CD4-positive, alpha-beta T cell treated with Interleukin-4 for 4 hours (primary cell): ENCODE data around the gene MST1.

Source experiments
- DNase-seq: peaks from one replicate; pipeline ENCODE4 v3.0.0-alpha.2; 2020

Gene MST1

DNA sequence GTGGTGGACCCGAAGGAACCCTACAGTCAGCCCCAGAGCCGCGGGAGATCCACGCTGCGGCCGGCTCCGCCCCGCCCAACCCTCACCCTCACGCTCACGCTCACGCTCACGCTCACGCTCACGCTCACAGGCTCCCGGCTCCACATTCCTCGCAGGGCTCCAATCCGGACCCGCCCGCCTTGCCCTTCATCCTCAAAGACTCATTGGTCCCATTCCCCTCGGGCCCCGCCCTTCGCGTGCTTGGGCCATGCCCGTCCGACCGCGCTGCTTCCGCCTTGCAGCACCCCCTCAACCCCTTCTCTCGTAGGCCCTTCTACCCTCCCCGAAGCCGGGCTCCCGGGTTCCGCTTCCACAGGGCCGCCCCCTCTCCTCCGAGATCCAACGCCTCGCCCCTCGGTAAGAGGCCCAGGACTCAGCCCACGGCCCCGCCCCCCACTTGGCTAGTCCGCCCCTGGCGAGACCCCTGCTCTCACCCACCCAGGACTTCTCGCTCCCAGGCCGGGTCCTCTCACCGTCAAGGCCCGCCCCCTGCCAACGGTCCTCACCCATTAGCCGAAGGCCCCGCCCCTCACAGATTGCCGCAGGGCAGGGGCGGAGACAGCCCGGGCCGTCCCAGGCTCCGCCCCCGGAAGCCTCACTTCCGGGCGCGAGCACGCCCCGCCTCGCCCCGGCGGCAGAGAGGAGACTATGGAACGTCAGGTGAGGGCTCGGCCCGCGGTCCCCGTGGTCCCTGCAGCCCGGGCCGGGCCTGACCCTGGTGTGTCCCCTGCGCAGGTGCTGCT, 15.4 kb downstream of the MST1 start, which contains the start of gene APEH:
TSS of gene APEH (plus strand) at position 637 of the 782 bp plus-strand sequence. CDS start at position 688, 51 bp downstream.
- DNase-seq = peak; percentile 98

DNA sequence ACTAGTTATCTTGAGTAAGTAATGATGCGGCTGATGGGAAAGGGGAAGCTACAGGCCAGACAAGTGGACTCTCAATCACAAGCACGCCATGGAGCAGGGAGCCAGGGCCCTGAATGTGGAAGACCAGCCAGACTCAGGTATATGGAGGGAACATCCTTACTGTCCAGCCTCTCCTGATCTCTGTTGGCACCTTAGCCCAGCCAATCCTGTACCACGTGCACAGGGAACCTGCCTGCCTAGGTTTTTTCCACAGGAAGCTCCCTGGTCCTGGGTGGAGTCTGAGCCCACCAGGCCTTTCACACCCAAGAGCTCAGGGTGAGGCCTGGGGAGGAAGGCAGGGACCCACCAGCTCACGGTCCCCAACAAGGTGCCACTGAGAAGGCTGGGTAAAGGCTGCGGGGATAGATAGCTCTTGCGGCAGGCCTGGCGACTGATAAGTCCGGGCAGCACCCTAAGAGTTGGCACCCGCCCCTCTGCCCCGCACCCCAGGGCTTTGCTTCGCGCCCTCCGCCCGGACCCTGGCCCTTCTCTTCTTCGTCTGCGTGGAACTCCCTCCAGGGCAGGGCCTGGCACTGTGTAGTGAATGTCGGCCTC, 16.1 kb downstream of the MST1 start:
- no peak for DNase-seq

DNA sequence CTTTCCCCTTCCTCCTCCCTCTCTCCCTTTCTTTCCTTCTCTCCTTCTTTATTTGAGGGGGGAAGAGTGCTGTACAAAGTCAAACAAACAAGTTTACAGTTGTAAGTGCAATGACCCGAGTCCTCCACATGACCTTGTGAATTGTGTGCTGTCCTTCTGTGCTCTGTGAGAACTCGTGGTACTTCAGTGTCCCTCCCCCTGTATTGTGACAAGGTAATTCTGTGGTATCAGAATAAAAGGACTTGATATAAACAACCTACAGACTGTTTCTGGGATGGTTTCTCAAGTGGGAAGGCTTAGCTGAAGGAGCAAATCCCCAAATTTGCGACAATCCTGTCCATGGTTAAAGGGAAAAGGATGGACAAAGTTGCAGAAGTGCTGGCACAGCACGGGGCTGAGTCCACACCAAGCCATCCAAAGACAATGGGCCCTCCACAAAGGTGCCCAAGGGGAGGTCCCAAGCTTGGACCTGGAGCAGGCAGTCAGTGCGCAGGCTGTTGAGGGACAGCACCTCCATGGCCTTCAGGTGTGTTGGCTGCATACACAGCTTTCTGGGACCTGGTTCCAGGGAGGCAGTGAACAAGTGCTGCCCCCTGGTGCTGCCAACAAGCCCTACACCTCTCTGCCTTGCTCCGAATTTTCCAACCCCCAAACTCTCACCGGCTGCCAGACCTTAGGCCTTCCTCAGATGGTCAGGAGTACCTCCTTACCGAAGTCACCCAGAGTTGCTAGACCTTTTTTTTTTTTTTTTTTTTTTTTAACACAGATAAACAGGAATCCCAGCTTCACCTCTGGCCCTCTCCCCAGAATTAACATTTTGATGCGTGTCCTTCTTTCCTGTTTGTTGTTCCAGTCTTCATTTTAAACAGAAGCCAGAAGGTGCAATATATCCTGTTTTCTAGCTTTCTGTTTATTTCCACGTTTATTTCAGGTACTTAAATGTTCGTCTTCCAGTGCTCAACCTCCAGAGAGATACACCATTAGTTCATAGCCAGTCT, 17.7 kb downstream of the MST1 start:
- peak; percentile 70 for DNase-seq

DNA sequence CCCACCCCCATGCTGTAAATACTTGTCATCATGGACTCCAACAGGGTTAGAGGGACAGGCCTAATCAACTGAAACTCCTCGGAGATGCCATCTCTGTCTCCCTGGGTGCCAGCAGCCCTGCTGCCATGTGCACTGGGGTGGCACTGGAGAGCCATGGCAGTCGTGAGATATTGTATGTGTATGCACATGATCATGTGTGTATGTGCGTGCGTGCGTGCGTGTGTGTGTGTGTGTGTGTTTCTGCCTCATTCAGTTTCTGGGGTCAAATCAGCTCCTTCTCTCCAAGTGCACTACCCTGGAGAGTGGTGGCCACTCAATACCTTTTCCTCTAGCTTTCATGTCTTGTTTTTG, 18.4 kb downstream of the MST1 start:
- DNase-seq = no peak

DNA sequence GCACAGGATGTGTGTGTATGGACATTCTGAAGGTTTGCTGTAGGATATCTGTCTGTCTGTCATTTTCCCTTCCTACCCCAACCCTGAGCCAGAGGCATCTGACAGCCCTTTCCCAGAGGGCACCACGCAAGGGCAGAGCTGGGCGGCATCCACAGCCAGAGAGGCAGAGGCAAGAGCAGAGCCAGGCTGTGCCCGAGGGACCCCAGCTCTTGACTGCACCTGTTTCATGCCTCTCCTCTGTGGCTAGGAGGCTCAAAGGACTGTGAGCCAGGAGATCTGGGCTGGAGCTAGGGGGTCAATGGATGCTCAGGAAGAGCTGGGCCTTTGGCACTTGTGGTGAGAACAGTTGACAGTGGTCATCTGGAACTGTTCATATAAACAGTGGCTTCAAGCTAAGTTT, 19.9 kb downstream of the MST1 start:
- DNase-seq = no peak

DNA sequence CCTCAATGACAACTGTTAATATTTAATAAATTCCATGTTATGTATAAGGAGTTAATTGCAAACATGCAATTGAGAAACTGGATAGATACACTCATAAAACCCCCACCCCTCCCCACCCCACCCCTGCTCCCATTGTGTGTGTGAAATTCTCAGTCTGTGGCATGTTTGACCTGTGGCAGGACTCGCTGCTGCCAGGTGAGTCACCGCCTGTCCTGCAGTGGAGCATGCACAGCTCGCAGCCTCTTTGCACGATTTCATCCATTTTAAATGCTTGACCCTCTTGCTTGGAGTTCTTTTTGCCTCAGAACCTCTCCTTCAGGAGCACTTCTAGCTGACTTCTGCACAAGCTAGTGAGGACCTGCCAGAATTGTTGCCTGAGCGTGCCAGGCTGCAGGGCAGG, 20.4 kb downstream of the MST1 start:
- DNase-seq = no peak

DNA sequence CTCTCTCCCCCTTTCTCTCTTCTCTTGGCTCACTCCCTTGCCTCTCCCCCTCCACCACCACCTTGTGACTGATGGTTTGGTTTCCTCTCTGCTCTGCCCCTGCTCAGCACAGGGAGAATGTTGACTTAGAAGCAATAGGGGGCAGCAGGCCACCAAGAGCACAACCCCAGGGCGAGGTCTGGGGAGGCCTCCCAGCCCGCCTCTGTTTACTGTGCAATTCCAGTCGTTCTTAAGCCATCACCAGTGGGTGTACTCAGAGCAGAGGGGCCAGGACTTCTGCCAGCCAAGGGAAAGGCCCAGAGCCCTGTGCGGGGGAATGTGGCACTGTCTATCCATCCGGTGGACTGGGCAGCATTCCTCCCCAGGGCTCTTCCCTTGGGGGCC, 20.9 kb downstream of the MST1 start:
- DNase-seq = no peak

DNA sequence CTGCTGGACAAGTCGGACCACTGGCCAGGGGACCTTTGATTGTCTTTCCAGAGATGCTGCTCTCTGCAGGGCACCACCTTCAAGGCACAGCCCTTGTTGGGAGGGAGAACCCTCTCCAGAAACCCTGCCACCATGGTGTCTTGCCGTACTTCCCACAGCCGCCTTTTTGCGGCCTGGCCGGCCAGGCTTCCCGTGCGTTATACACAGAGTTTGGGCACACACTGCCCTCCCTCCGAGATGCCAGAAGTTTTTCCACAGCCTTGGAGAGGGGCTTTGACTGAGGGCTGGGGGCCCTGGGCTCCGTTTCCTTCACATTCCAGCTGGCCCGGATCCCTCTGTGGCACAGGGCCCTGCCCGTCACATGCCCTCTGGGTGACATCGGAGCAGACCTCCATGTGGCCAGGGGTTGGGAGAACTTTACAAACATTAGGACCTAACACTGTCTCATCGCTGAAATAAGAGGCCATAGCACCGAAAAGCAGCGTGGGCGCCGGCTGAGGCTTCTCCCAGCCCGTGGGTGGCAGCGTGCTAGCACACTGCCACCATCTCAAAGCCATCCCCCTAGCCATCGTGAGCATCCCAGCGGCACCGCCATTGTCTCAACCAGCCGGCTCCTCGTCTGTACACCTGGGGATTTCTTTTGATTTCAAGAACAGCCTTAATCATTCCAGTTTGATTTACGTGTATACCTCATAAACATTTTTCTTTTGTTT, 21.4 kb downstream of the MST1 start:
- no peak for DNase-seq

DNA sequence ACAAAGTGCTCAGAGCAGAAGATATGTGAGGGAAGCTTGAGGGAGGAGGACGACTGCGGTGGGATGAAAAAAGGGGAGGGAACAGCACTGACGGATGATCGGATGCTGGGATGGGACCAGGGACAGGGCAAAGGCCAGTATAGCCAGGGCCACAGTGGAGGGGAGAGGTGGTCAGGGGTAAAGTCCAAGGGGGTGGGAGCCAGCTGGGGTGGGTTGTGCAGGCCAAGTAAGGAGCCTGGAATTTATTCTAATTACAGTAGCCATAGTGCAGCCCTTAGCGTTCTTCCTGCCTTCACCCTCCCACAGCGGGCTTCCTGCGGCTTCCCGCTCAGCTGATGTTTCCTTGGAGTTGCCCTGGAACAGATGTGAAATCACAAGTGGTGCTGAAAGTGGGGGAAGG, 22.7 kb downstream of the MST1 start:
- no peak for DNase-seq

DNA sequence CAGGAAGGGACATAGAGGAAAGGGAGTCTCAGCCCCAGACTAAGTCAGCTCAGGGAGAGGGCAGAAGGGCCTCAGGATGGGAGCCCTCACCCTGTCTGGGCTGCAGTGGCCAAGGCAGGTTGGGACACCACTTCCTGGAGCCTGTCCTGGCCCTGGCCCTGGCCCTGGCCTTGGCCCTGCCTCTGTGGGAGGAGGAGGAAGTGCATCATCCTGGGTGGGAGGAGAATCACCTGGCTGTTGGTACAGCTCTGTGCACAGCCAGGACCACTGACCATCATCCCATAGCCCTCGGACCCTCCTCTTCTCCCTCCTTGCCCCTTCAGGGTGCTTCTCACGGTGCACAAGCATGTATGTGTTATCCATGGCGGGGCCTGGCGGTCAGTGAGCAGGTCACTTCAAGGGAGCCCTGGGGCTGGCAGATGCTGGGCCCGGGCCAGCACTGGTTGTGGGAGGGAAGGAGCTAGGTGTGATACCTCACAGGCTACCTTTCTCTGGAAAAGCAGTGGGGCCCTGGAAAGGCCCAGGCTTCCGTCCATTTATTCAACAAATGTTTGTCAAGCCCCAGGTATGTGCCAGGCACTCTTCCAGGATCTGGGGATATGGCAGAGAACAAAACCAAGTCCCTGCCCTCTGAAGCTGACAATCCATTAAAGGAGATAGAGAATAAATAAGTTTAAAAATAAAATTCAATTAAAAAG, 23.3 kb downstream of the MST1 start:
- no peak for DNase-seq

DNA sequence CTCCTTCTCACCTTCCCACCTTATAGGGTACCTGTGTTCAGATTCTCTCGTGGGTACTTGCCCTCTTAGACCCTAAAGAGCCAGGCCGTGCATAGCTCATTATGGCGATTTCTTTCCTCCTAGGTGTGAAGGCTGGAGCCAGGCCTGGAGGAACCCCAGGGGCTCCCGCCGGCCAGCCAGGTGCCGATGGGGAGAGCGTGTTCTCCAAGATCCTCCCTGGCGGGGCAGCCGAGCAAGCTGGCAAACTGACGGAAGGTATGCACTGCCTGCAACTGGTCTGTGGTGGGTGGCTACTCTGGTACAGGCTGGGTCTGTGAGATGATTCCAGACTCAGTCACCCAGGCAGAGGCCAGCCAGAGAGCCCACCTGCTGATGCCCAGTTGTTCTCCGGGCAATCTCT, 25.0 kb downstream of the MST1 start:
- DNase-seq = no peak

DNA sequence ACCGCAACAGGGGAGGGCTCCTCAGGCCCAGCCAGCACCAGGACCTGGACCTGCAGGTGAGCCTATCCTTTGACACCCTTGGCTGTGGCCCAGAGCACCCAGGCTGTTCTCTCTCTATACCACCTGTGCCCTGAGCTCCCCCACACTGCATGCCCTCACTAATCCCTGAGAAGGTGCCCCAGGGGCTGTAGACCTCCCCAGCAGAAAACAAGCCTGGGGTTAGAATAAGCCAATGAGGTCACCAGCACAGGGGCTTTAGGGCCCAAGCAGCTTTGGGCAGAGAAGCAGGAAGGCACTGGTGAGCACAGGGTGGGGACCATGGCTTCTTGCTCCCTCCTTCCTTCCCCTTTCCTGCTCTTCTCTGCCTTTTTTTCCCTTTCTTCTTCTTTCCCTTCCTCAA, 25.4 kb downstream of the MST1 start:
- no peak for DNase-seq

DNA sequence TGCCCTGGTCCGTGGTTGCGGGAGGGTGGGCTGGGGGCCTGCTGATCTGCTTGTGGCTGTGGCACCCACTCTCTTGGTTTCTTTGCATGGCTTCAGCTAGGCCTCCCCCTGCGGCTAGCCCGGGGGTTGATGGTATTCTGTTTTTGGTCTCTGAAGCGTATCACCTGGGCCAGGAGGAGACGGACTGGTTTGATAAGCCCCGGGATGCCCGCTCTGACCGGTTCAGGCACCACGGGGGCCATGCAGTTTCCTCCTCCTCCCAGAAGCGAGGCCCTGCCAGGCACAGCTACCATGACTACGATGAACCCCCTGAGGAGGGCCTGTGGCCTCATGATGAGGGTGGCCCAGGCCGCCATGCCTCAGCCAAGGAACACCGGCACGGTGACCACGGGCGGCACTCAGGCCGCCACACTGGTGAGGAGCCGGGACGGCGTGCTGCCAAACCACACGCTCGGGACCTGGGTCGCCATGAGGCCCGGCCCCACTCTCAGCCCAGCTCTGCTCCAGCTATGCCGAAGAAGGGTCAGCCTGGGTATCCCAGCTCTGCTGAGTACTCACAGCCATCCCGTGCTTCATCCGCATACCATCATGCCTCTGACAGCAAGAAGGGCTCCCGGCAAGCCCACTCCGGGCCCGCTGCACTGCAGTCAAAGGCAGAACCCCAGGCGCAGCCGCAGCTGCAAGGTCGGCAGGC, 26.4 kb downstream of the MST1 start:
- DNase-seq = no peak

DNA sequence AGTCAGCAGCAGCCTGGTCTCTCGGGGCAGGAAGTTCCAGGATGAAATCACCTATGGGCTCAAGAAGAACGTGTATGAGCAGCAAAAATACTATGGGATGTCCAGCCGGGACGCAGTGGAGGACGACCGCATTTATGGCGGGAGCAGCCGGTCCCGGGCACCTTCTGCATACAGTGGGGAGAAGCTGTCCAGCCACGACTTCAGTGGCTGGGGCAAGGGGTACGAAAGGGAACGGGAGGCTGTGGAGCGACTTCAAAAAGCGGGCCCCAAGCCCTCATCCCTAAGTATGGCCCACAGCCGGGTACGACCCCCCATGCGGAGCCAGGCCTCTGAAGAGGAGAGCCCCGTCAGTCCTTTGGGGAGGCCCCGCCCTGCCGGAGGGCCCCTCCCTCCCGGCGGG, 27.3 kb downstream of the MST1 start:
- DNase-seq = no peak

DNA sequence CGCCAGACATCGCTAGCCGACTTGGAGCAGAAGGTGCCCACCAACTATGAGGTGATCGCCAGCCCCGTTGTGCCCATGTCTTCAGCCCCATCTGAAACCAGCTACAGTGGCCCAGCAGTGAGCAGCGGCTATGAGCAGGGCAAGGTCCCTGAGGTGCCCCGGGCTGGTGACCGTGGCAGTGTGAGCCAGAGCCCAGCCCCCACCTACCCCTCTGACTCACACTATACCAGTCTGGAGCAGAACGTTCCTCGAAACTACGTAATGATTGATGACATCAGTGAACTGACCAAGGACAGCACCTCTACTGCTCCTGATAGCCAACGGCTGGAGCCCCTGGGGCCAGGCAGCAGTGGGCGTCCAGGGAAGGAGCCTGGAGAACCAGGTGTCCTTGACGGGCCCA, 28.0 kb downstream of the MST1 start:
- DNase-seq = no peak

DNA sequence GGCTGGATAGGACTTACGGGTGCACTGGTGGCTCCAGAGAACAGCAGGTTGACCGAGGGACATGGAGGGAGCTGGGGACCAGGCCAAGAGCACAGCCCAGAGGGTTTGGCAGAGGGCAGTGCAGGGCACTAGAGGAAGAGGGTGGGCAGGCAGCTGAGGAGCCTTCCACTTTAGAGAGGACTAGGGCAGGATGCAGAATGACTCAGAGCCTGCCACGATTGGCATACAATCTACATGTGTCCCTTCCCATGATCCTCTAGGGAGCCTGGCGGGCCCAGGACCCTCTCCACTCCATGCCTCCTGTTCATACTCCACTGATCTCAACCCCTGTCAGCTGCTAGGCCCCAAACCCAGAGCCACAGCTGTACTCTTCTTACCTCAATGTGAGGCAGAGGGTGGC, 29.5 kb downstream of the MST1 start:
- no peak for DNase-seq

DNA sequence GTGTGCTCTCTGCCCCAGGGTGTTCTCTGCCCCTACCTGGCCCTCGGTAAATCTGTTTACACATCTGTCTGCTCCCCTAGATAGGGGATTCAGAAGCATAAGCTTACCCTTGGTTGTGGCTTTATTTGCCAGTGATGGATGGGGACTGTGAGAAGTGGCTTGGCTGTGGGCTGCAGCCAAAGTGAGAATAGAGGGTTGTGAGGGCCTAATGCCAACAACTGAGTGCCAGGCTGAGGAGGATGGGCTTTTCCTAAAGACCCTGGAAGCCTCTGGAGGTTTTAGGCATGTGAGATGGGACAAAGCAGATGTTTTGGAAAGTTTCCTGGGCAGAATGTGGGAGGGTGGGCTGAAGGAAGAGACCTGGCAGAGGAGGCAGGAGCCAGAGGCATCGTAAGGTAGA, 30.6 kb downstream of the MST1 start:
- DNase-seq = no peak

DNA sequence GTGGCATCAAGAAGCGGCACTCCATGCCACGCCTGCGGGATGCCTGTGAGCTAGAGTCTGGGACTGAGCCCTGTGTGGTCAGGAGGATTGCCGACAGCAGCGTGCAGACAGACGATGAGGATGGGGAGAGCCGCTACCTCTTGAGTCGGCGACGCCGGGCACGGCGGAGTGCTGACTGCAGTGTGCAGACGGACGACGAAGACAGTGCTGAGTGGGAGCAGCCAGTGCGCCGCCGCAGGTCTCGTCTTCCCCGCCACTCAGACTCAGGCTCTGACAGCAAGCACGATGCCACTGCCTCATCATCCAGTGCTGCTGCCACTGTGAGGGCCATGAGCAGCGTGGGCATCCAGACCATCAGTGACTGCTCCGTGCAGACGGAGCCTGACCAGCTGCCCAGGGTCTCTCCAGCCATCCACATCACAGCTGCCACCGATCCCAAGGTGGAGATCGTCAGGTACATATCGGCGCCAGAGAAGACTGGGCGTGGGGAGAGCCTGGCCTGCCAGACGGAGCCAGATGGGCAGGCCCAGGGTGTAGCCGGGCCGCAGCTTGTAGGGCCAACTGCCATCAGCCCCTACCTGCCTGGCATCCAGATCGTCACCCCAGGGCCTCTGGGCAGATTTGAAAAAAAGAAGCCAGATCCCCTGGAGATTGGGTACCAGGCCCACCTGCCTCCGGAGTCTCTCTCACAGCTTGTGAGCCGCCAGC, 31.9 kb downstream of the MST1 start:
- DNase-seq = no peak

DNA sequence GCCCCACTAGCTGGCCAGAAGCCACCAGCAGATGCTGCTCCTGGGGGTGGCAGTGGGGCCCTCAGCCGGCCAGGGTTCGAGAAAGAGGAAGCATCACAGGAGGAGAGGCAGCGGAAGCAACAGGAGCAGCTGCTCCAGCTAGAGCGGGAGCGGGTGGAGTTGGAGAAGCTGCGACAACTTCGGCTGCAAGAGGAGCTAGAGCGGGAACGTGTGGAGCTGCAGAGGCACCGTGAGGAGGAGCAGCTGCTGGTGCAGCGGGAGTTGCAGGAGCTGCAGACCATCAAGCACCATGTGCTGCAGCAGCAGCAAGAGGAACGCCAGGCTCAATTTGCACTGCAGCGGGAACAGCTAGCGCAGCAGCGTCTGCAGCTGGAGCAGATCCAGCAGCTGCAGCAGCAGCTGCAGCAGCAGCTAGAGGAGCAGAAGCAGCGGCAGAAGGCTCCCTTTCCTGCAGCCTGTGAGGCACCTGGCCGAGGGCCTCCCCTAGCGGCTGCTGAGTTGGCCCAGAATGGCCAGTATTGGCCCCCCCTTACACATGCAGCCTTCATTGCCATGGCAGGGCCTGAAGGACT, 32.6 kb downstream of the MST1 start:
- no peak for DNase-seq

DNA sequence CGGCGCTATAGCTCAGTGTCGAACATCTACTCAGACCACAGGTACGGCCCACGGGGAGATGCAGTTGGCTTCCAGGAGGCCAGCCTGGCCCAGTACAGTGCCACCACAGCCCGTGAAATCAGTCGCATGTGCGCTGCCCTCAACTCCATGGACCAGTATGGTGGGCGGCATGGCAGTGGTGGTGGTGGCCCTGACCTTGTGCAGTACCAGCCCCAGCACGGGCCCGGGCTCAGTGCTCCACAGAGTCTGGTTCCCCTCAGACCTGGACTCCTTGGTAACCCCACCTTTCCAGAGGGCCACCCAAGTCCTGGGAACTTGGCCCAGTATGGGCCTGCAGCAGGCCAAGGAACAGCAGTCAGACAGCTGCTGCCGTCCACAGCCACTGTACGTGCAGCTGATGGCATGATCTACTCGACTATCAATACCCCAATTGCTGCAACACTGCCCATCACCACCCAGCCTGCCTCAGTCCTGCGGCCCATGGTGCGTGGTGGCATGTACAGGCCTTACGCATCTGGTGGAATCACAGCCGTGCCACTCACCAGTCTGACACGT, 33.5 kb downstream of the MST1 start:
- no peak for DNase-seq
